B cell (primary cell): ENCODE results near the gene LGI1. TPM values are rescaled to one million over a fixed set of nuclear protein-coding genes. Genes with fewer than 3 reads are reported as not detected.

Experiments used
- ATAC-seq: fragments of 200-7000 bp; cut with Tn5 transposase; one replicate; pipeline ENCODE4 v1.10.0; 2021; ENCODE audit warnings: low read depth, mild to moderate bottlenecking, moderate number of reproducible peaks, moderate library complexity
- CTCF ChIA-PET: fragments of 350-600 bp; sonication (Branson Sonifier 250); formaldehyde crosslinking; loops from one replicate; lab custom pipeline; 2021; ENCODE audit warnings: antibody characterized with exemption, inconsistent platforms; lab: Charles Lee
- POLR2A ChIA-PET: fragments of 350-600 bp; sonication (Branson Sonifier 250); formaldehyde crosslinking; loops from one replicate; lab custom pipeline; 2021; ENCODE audit warnings: antibody characterized with exemption; lab: Charles Lee
- DNase-seq: peaks from one replicate; pipeline ENCODE4 v3.0.0; 2013
- H2AFZ ChIP-seq: 2 replicates; pipeline ENCODE4 v1.6.1; 2012; ENCODE audit warnings: mild to moderate bottlenecking, low read depth, low read length; ENCODE audit not compliant: insufficient read depth, poor library complexity, severe bottlenecking
- H3K27ac ChIP-seq, 2 donors: 1 replicate in 1 of 2; 2 replicates in 1 of 2; pipeline ENCODE4 v1.5.1; 2012 to 2013; ENCODE audit warnings: low read length in 2 of 2, mild to moderate bottlenecking in 2 of 2, moderate library complexity in 1 of 2
- H3K27me3 ChIP-seq, 4 experiments: fragments of 200-600 bp in 1 of 4; sonication (generic) in 1 of 4; replicated peaks in 1 of 4; 1 replicate in 2 of 4; 2 replicates in 2 of 4; pipeline versions ENCODE4 v1.6.1 to v1.7.0; 2013 to 2016; ENCODE audit warnings: low read length in 3 of 4, mild to moderate bottlenecking in 2 of 4, mixed read lengths in 1 of 4, moderate library complexity in 1 of 4; ENCODE audit not compliant: insufficient read depth in 4 of 4, control insufficient read depth in 3 of 4; ENCODE audit errors: control extremely low read depth in 1 of 4
- H3K36me3 ChIP-seq, 2 experiments: replicated peaks in 1 of 2; 1 replicate in 1 of 2; 2 replicates in 1 of 2; pipeline versions ENCODE4 v1.6.1 to v1.7.1; 2013; ENCODE audit warnings: low read length in 1 of 2; ENCODE audit not compliant: insufficient read depth in 2 of 2, control insufficient read depth in 1 of 2; ENCODE audit errors: control extremely low read depth in 1 of 2, extremely low read depth in 1 of 2
- H3K4me1 ChIP-seq, 2 donors: fragments of 200-600 bp in 1 of 2; sonication (generic) in 1 of 2; 1 replicate in 1 of 2; 2 replicates in 1 of 2; pipeline versions ENCODE4 v1.5.1 to v1.6.1; 2013 to 2017; ENCODE audit warnings: low read length in 2 of 2; ENCODE audit not compliant: control insufficient read depth in 2 of 2, insufficient read depth in 2 of 2
- H3K4me2 ChIP-seq: replicated peaks from 2 replicates; pipeline ENCODE3; 2012; ENCODE audit warnings: mild to moderate bottlenecking, low read depth, low read length; ENCODE audit not compliant: poor library complexity, severe bottlenecking
- H3K4me3 ChIP-seq, 5 experiments: fragments of 200-600 bp in 1 of 5; sonication (generic) in 1 of 5; 1 replicate in 3 of 5; 2 replicates in 2 of 5; pipeline versions ENCODE4 v1.5.1 to v1.7.0; 2011 to 2016; ENCODE audit warnings: low read length in 4 of 5, mild to moderate bottlenecking in 4 of 5, low read depth in 2 of 5, control low read depth in 1 of 5, moderate library complexity in 1 of 5; ENCODE audit not compliant: insufficient read depth in 1 of 5; ENCODE audit errors: control extremely low read depth in 1 of 5, extremely low read depth in 1 of 5
- H3K79me2 ChIP-seq: fragments of 200-600 bp; sonication (generic); one replicate; pipeline ENCODE4 v1.6.0; 2016; ENCODE audit warnings: low read length; ENCODE audit not compliant: control insufficient read depth, insufficient read depth
- H3K9ac ChIP-seq: fragments of 200-600 bp; sonication (generic); 2 replicates; pipeline ENCODE4 v1.6.1; 2017; ENCODE audit warnings: mild to moderate bottlenecking, low read length, moderate library complexity
- H3K9me3 ChIP-seq, 3 donors: one replicate each; pipeline versions ENCODE4 v1.6.1 to v1.7.1; 2013; ENCODE audit warnings: low read length in 2 of 3; ENCODE audit not compliant: control insufficient read depth in 2 of 3, insufficient read depth in 1 of 3; ENCODE audit errors: control extremely low read depth in 1 of 3
- H4K20me1 ChIP-seq: 2 replicates; pipeline ENCODE4 v1.6.0; 2012; ENCODE audit warnings: mild to moderate bottlenecking, low read length; ENCODE audit not compliant: insufficient read depth, control insufficient read depth, poor library complexity, severe bottlenecking
- H3K27ac Mint-ChIP-seq: one replicate; pipeline ENCODE4 v1.8.0; 2021; ENCODE audit warnings: mixed read lengths
- H3K27me3 Mint-ChIP-seq: one replicate; pipeline ENCODE4 v1.8.0; 2021; ENCODE audit warnings: mixed read lengths
- H3K4me1 Mint-ChIP-seq: one replicate; pipeline ENCODE4 v1.8.0; 2021; ENCODE audit warnings: mixed read lengths
- H3K4me3 Mint-ChIP-seq: one replicate; pipeline ENCODE4 v1.8.0; 2021; ENCODE audit warnings: mixed read lengths
- H3K9me3 Mint-ChIP-seq: one replicate; pipeline ENCODE4 v1.8.0; 2022; ENCODE audit warnings: mixed read lengths; ENCODE audit not compliant: insufficient read depth
- CTCF ChIP-seq: fragments of 200-600 bp; IDR thresholded peaks from one replicate; pipeline ENCODE4 v1.8.0; 2022; ENCODE audit warnings: antibody characterized with exemption, mild to moderate bottlenecking
- EZH2 ChIP-seq: IDR thresholded peaks from 2 replicates; pipeline ENCODE4 v1.6.1; 2012; ENCODE audit warnings: borderline replicate concordance, low read depth, mild to moderate bottlenecking, moderate library complexity, low read length; ENCODE audit not compliant: insufficient read depth, poor library complexity, severe bottlenecking
- WGBS: methylation state at CpG from one replicate; pipeline ENCODE4 v1.1.5; 2013; ENCODE audit warnings: missing lambda C conversion rate; ENCODE audit not compliant: insufficient coverage; 5-methylcytosine and 5-hydroxymethylcytosine counted together
- intact Hi-C: fragments of 100-400 bp; cut with micrococcal nuclease; formaldehyde crosslinking; loops from one replicate; pipeline ENCODE4 v1.10.0; 2022
- polyA plus RNA-seq: library from polyadenylated mRNA; depleted of rRNA; stranded (reverse); fragments of >200 nt; gene quantifications from 2 replicates; pipeline ENCODE4 v1.2.3, GENCODE V29; 2012
- total RNA-seq, 2 donors: library from RNA; stranded (reverse); fragments of 120-200 nt in 1 of 2; gene quantifications; 1 replicate in 1 of 2; 2 replicates in 1 of 2; pipeline versions ENCODE4 v1.2.3 to v1.2.4, GENCODE V29; 2013 to 2022

Gene LGI1
- total and polyA plus RNA-seq, 2 donors (not counting 1 experiment from before 2014, with no cell fraction given): not detected

DNA sequence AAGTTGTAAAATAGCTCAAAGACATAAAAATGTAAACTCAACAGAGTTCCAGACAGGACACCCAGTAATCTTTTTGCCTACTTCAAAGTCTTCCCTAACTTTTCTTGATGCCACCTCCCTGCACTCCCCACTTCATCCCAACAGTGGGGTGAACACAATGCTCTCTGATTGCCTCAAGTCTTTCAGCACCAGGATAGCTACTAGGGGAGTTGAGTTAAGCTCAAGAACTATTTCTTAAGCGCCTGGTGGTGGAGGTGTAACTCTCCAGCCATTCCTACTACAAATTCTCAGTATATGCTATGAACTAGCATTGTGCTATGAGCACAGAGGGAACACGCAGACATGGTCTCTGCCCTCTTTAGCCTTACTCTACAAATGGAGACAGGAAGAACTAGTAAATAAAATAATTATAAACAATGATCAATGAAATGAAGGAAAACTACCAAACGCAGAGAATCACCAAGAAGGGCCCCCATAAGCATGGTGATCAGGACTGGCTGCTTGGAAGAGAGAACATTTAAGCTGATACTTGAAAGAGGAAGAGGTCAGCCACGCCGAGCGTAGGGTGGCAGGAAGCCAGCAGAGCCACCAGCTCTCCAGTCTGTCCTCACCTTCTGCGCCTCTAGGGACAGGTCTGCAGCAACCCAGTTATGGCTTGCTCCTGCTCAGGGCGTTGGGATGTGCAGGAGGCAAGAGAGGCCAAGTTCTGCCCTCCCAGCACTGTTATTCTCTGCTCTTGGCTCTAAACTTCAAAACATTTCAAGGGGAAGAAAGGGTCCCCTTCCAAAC is 38.6 kb upstream of the LGI1 start:
- POLR2A ChIA-PET: no interaction called here
- Histone ChIP-seq H3K9ac (no peak overlapping the region), H3K4me3 (no peak overlapping the region), H3K79me2 (no peaks in the 10 kb centered on the region), H3K27me3 (peaks cover 0 to 4% (median 3%) of the 10 kb centered on the region in 4 experiments), H3K4me2 (no peak overlapping the region), H2AFZ (no peak overlapping the region), H3K4me1 (peaks cover 0 to 6% of the 10 kb centered on the region in 2 donors), H3K9me3 (peaks cover 0 to under 1% (median 0%) of the 10 kb centered on the region in 3 donors), H4K20me1 (no peaks in the 10 kb centered on the region), H3K36me3 (no peaks in the 10 kb centered on the region), H3K27ac (no peak overlapping the region)
- Mint-ChIP-seq H3K27ac (no peak overlapping the region), H3K9me3 (no peaks in the 10 kb centered on the region), H3K27me3 (peaks cover 14% of the 10 kb centered on the region), H3K4me3 (no peak overlapping the region), H3K4me1 (peaks cover 16% of the 10 kb centered on the region)
- WGBS: 16% methylated on average over 4 of the region's 8 CpGs
- no peak for ATAC-seq
- no peak for TF ChIP-seq EZH2
- no peak for TF ChIP-seq CTCF
- intact Hi-C loops: no loop called here
- CTCF ChIA-PET: interaction anchor here (1.0 to 1.4 kb wide), 2 partner anchors 12 to 97 kb away, joined by 3 read pairs; no protein-coding TSS in a partner anchor
- DNase-seq: peak; percentile 14

GRCh38 chr10:93719901-93720300 is 37.8 kb upstream of the LGI1 start:
- H3K4me1 Mint-ChIP-seq: peaks cover 15% of the 10 kb centered on the region
- H3K4me3 ChIP-seq: no peak overlapping the region
- no peak overlapping the region for H3K4me2 ChIP-seq
- no peaks in the 10 kb centered on the region for H3K79me2 ChIP-seq
- H3K36me3 ChIP-seq: no peaks in the 10 kb centered on the region
- H3K27me3 ChIP-seq: peaks cover 0 to 6% (median 5%) of the 10 kb centered on the region in 4 experiments
- peaks cover 0 to 6% of the 10 kb centered on the region in 2 donors for H3K4me1 ChIP-seq
- DNase-seq (no peak), ATAC-seq (no peak)
- ChIA-PET POLR2A (no interaction called here), CTCF (interaction anchor here (1.4 kb wide), 1 partner anchor 13 kb away, joined by 3 read pairs; no protein-coding TSS in a partner anchor)
- intact Hi-C loops: no loop called here
- no peak overlapping the region for H3K27ac ChIP-seq
- no peak overlapping the region for H2AFZ ChIP-seq
- no peak overlapping the region for H3K4me3 Mint-ChIP-seq
- H3K9ac ChIP-seq: no peak overlapping the region
- H3K9me3 ChIP-seq: peaks cover 0 to 2% (median 0%) of the 10 kb centered on the region in 3 donors
- no peak overlapping the region for H3K27ac Mint-ChIP-seq
- WGBS: 96% methylated on average over 2 of the region's 3 CpGs
- TF ChIP-seq EZH2: no peak
- no peak for TF ChIP-seq CTCF
- H4K20me1 ChIP-seq: no peaks in the 10 kb centered on the region
- H3K27me3 Mint-ChIP-seq: peaks cover 14% of the 10 kb centered on the region
- no peaks in the 10 kb centered on the region for H3K9me3 Mint-ChIP-seq
